ENCODE data around the gene SSH3. TPM values are rescaled to one million over a fixed set of nuclear protein-coding genes. Genes with fewer than 3 reads are reported as not detected.

Gene SSH3
- total RNA-seq, 6 experiments from 2014 or later, result 10.9 to 17.9 (median 14.5) TPM

- no peaks in the 10 kb centered on the region for H3K27me3 ChIP-seq
- no peak overlapping the region for H3K4me3 ChIP-seq
- no peaks in the 10 kb centered on the region for H3K36me3 ChIP-seq
- no peaks in the 10 kb centered on the region for H3K9me3 ChIP-seq
- peaks cover 0 to 18% (median 9%) of the 10 kb centered on the region in 4 donors for H3K4me1 ChIP-seq
- ATAC-seq, result no peak
- no peak for DNase-seq
- WGBS (ENCODE audit: insufficient coverage, low coverage, low lambda C conversion rate, missing lambda C conversion rate), result 78% methylated on average over 8 of the region's 11 CpGs
- H3K27ac ChIP-seq, result no peak overlapping the region
- intact Hi-C loops (cut with DNase I), result loop anchor here in 1 of 2 donors (5.0 kb wide), 1 partner anchor 34 kb away; no protein-coding TSS in a partner anchor
- TF ChIP-seq CTCF (IDR thresholded peaks at IDR 0.05) (no peak), POLR2A (IDR thresholded peaks at IDR 0.05) (no peak)
Observed at GRCh38 chr11:67347964-67348749, 44.8 kb downstream of the SSH3 start.

GRCh38 chr11:67349036-67349435 is 45.7 kb downstream of the SSH3 start:
- ATAC-seq (no peak), DNase-seq (no peak)
- no peaks in the 10 kb centered on the region for H3K36me3 ChIP-seq
- H3K9me3 ChIP-seq, result no peaks in the 10 kb centered on the region
- 77% methylated on average over 5 of the region's 5 CpGs for WGBS (ENCODE audit: insufficient coverage, low coverage, low lambda C conversion rate, missing lambda C conversion rate)
- no peak overlapping the region for H3K27ac ChIP-seq
- no peaks in the 10 kb centered on the region for H3K27me3 ChIP-seq
- H3K4me1 ChIP-seq, result peaks cover 0 to 21% (median 11%) of the 10 kb centered on the region in 4 donors
- no peak overlapping the region for H3K4me3 ChIP-seq
- intact Hi-C loops (cut with DNase I), result loop anchor here in 1 of 2 donors (5.0 kb wide), 1 partner anchor 33 kb away; no protein-coding TSS in a partner anchor
- TF ChIP-seq CTCF (IDR thresholded peaks at IDR 0.05) (no peak), POLR2A (IDR thresholded peaks at IDR 0.05) (no peak)

- TF ChIP-seq POLR2A (IDR thresholded peaks at IDR 0.05), result no peak
- no peak for TF ChIP-seq CTCF (IDR thresholded peaks at IDR 0.05)
- 80% methylated on average over 2 of the region's 2 CpGs for WGBS (ENCODE audit: insufficient coverage, low coverage, low lambda C conversion rate, missing lambda C conversion rate)
- DNase-seq (no peak), ATAC-seq (no peak)
- H3K36me3 ChIP-seq, result no peaks in the 10 kb centered on the region
- no peaks in the 10 kb centered on the region for H3K9me3 ChIP-seq
- no peak overlapping the region for H3K4me3 ChIP-seq
- intact Hi-C loops (cut with DNase I), result loop anchor here in 1 of 2 donors (5.0 kb wide), 1 partner anchor 33 kb away; no protein-coding TSS in a partner anchor
- H3K4me1 ChIP-seq, result peaks cover 0 to 25% (median 13%) of the 10 kb centered on the region in 4 donors
- H3K27ac ChIP-seq, result no peak overlapping the region
- H3K27me3 ChIP-seq, result no peaks in the 10 kb centered on the region
Observed at GRCh38 chr11:67349457-67349856, 46.1 kb downstream of the SSH3 start.

GRCh38 chr11:67349928-67350465 is 46.7 kb downstream of the SSH3 start:
- no peak for TF ChIP-seq CTCF (IDR thresholded peaks at IDR 0.05)
- TF ChIP-seq POLR2A (IDR thresholded peaks at IDR 0.05), result no peak
- WGBS (ENCODE audit: insufficient coverage, low coverage, low lambda C conversion rate, missing lambda C conversion rate), result 86% methylated on average over 1 of the region's 4 CpGs

More at GRCh38 chr11:67349928-67350465, 46.7 kb downstream of the SSH3 start:
- ATAC-seq (no peak), DNase-seq (no peak)
- Histone ChIP-seq H3K4me3 (no peak overlapping the region), H3K27ac (no peak overlapping the region), H3K36me3 (no peaks in the 10 kb centered on the region), H3K9me3 (no peaks in the 10 kb centered on the region), H3K4me1 (peaks cover 0 to 31% (median 16%) of the 10 kb centered on the region in 4 donors), H3K27me3 (no peaks in the 10 kb centered on the region)
- intact Hi-C loops (cut with DNase I), result loop anchor here in 1 of 2 donors (5.0 kb wide), 1 partner anchor 32 kb away; no protein-coding TSS in a partner anchor
